NCI-H146 treated with DMSO at 0.1 percent for 48 hours (cell line): Measurements from ENCODE around the gene NFIL3.

Experiments used
- DNase-seq: peaks from one replicate; lab custom pipeline; 2025; ENCODE audit not compliant: unreplicated experiment; lab: John Stamatoyannopoulos, UW

The NFIL3 gene

DNA sequence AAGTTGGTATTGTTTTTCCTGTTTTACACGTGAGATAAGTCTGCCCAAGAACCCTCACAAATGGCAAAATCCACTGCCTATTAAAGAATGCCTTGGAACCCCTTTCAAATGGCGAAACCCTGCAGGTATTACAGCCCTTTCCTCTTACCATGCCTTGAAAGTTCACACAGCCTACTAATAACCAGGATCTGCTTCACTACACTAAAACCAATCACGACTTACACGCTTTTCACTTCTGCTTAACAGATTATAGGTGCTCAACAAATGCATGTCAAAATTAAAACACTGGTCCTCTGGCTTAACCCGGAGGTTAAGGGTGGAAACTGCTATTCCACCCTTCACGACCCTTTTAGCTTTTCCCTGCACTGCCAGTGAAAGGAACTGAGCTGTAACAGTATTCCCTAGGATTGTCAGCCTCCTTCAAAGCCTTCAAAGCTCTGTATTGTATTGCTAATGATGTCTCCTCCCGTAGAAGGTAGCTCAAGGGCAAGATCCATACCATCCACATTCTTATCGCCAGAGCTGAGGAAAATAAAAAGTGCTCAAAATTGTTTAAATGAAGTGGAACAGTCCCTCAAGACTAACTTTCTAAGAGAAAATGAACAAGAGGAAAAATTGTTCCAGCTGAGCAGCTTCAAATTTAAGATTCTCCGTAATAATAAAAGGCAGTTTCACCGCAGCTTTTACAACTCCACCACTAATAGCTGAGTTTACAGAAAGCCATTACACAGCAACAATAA, 62.9 kb downstream of the NFIL3 start:
- peak; percentile 1 for DNase-seq

DNA sequence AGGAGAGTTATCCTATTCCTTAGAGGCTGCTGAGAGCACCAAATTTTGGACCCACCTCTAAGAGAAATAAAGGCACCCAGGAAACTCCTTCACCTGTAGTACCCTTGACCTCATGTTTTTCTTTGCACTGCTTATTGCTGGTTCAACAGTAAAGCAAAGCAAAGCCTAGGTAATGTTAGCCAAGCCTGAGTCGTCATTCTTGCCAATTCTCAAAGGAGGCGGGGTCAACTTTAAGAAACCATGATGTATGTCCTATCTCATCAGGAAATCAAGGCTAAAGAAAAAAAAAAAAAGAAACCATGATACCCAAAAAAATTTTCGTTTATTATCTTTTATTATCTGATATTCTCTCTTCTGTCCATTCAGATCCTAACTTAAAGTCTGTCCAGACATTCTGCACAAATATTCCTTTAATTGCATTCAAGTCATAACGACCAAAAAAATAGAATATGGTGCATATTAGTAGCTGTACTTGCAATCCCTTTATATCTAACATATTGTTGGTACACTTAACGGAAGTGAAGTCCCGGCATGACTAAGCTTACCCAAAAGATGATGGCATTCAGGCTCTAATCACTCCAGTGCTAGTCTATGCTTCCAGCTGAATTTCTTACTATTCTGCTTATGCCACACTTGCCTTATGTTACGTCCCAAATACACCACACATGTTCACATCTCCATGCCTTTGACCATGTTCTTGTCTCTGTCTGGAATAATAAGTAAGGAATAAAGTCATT, 63.7 kb downstream of the NFIL3 start:
- DNase-seq, result no peak

DNA sequence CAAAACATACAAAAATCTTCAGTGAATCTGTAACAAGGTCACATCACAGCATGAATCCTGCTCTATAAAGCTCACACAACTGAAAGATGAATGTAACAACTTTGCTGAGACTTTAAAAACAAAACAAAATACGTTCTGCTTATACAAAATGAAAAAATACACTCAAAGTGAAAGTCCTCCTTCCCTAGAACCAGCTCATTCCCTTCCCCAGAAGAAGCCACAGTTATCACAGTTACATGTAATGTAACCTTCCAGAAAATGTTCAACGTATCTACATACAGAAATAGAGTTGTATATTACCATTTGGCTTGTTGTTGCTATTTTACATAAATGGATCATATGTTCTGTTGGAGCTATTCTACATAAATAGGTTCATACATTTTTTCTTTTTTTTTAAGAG, 64.5 kb downstream of the NFIL3 start:
- DNase-seq, result no peak
